ENCODE results near the gene HSP90AB1. TPM values are rescaled to one million over a fixed set of nuclear protein-coding genes. Genes with fewer than 3 reads are reported as not detected.

The HSP90AB1 gene
- total and polyA plus RNA-seq, 7 experiments from 2014 or later, result 345 to 750 (median 377) TPM

- Mint-ChIP-seq H3K36me3 (peaks cover 7 to 23% (median 10%) of the 10 kb centered on the region in 5 donors), H3K27ac (no peak overlapping the region)
These were observed 54.2 kb downstream of the HSP90AB1 start for GRCh38 chr6:44301106-44301505.

GRCh38 chr6:44301782-44302564 lies 55.1 kb downstream of the HSP90AB1 start:
- Mint-ChIP-seq H3K4me1 (peaks cover 0 to 8% (median 4%) of the 10 kb centered on the region in 7 donors), H3K9me3 (no peaks in the 10 kb centered on the region), H3K36me3 (peaks cover 7 to 26% (median 10%) of the 10 kb centered on the region in 5 donors), H3K27ac (no peak overlapping the region), H3K4me3 (no peak overlapping the region), H3K27me3 (peaks cover 0 to 17% (median 1%) of the 10 kb centered on the region in 5 donors)
- H3K27me3 ChIP-seq (ENCODE audit: control insufficient read depth in 2 of 2, insufficient read depth in 2 of 2, low read length in 2 of 2), result peaks cover 0 to 2% of the 10 kb centered on the region in 2 donors
- no peak for DNase-seq
- H3K27ac ChIP-seq (ENCODE audit: low read depth, low read length), result no peak overlapping the region
- no peaks in the 10 kb centered on the region for H3K9me3 ChIP-seq (ENCODE audit: control insufficient read depth in 2 of 3, low read length in 3 of 3)
- no peak for ATAC-seq
- ChIA-PET POLR2A (interaction anchor here (0.9 kb wide), 1 partner anchor 9 kb away, joined by 3 read pairs; no protein-coding TSS in a partner anchor), CTCF (interaction anchor here (1.7 kb wide), 1 partner anchor 35 kb away, joined by 3 read pairs; no protein-coding TSS in a partner anchor)
- H3K4me1 ChIP-seq (ENCODE audit: control insufficient read depth in 2 of 2, insufficient read depth in 2 of 2, low read length in 2 of 2), result peaks cover 0 to 6% of the 10 kb centered on the region in 2 donors
- H3K36me3 ChIP-seq (ENCODE audit: control insufficient read depth in 2 of 3, insufficient read depth in 3 of 3, low read length in 3 of 3), result peaks cover 0 to 69% (median 0%) of the 10 kb centered on the region in 3 experiments
- intact Hi-C loops (cut with micrococcal nuclease), result no loop called here
- no peak overlapping the region for H3K4me3 ChIP-seq (ENCODE audit: low read length)

More at GRCh38 chr6:44301106-44301505, 54.2 kb downstream of the HSP90AB1 start:
- H3K4me3 Mint-ChIP-seq, result no peak overlapping the region
- peaks cover 6 to 26% (median 10%) of the 10 kb centered on the region in 5 donors for H3K27me3 Mint-ChIP-seq
- peaks cover 0 to 11% of the 10 kb centered on the region in 2 donors for H3K4me1 ChIP-seq (ENCODE audit: control insufficient read depth in 2 of 2, insufficient read depth in 2 of 2, low read length in 2 of 2)
- H3K36me3 ChIP-seq (ENCODE audit: control insufficient read depth in 2 of 3, insufficient read depth in 3 of 3, low read length in 3 of 3), result peaks cover 0 to 60% (median 0%) of the 10 kb centered on the region in 3 experiments
- no peak for ATAC-seq
- H3K27me3 ChIP-seq (ENCODE audit: control insufficient read depth in 2 of 2, insufficient read depth in 2 of 2, low read length in 2 of 2), result peaks cover 0 to 11% of the 10 kb centered on the region in 2 donors
- H3K4me1 Mint-ChIP-seq, result peaks cover 4 to 16% (median 7%) of the 10 kb centered on the region in 7 donors
- no peaks in the 10 kb centered on the region for H3K9me3 ChIP-seq (ENCODE audit: control insufficient read depth in 2 of 3, low read length in 3 of 3)
- intact Hi-C loops (cut with micrococcal nuclease), result no loop called here
- DNase-seq, result no peak
- ChIA-PET POLR2A (interaction anchor here (0.9 kb wide), 1 partner anchor 8 kb away, joined by 3 read pairs; no protein-coding TSS in a partner anchor), CTCF (interaction anchor here (0.9 to 1.7 kb wide), 2 partner anchors 33 to 34 kb away, joined by 3 read pairs; no protein-coding TSS in a partner anchor)
- no peak overlapping the region for H3K27ac ChIP-seq (ENCODE audit: low read depth, low read length)
- H3K9me3 Mint-ChIP-seq, result no peaks in the 10 kb centered on the region
- H3K4me3 ChIP-seq (ENCODE audit: low read length), result no peak overlapping the region

GRCh38 chr6:44302856-44303255 lies 56.0 kb downstream of the HSP90AB1 start:
- Histone ChIP-seq H3K36me3 (ENCODE audit: control insufficient read depth in 2 of 3, insufficient read depth in 3 of 3, low read length in 3 of 3) (peaks cover 0 to 76% (median 0%) of the 10 kb centered on the region in 3 experiments), H3K4me3 (ENCODE audit: low read length) (no peak overlapping the region), H3K27ac (ENCODE audit: low read depth, low read length) (no peak overlapping the region), H3K27me3 (ENCODE audit: control insufficient read depth in 2 of 2, insufficient read depth in 2 of 2, low read length in 2 of 2) (no peaks in the 10 kb centered on the region), H3K9me3 (ENCODE audit: control insufficient read depth in 2 of 3, low read length in 3 of 3) (no peaks in the 10 kb centered on the region), H3K4me1 (ENCODE audit: control insufficient read depth in 2 of 2, insufficient read depth in 2 of 2, low read length in 2 of 2) (peaks cover 0 to 3% of the 10 kb centered on the region in 2 donors)
- Mint-ChIP-seq H3K36me3 (peaks cover 9 to 29% (median 11%) of the 10 kb centered on the region in 5 donors), H3K27me3 (peaks cover 0 to 12% (median 0%) of the 10 kb centered on the region in 5 donors), H3K4me1 (peaks cover 0 to 5% (median under 1%) of the 10 kb centered on the region in 7 donors), H3K9me3 (no peaks in the 10 kb centered on the region), H3K4me3 (no peak overlapping the region), H3K27ac (no peak overlapping the region)
- POLR2A ChIA-PET, result interaction anchor here (1.4 kb wide), 1 partner anchor 55 kb away, joined by 5 read pairs; the partner anchor contains the start of gene HSP90AB1
- intact Hi-C loops (cut with micrococcal nuclease), result no loop called here
- CTCF ChIA-PET, result interaction anchor here (0.6 to 4.8 kb wide), 3 partner anchors 10 to 200 kb away, joined by 3 to 50 read pairs (median 6); partner anchors contain the start of genes AARS2 and TMEM151B
- ATAC-seq (no peak), DNase-seq (no peak)

Other genes starting within 250 kb of the HSP90AB1 start
- gene MRPL14, start 119.6 kb upstream of the HSP90AB1 start, total RNA-seq, result 10 to 100 TPM; 12.6 to 58.3 (median 15.8) TPM
- gene MRPL14, start 119.6 kb upstream of the HSP90AB1 start, polyA plus RNA-seq, result 10 to 100 TPM; 71.4 to 77.9 TPM
- 10 to 100 TPM; 16.2 to 21.4 (median 18.1) TPM for gene TMEM63B, start 119.5 kb upstream of the HSP90AB1 start, total RNA-seq
- gene TMEM63B, start 119.5 kb upstream of the HSP90AB1 start, polyA plus RNA-seq, result 1 to 10 TPM in 1 of 2 donors, under 1 TPM in 1; 0.18 to 1.7 TPM
- under 1 TPM in 1 of 5 experiments, not detected in 4; 0.66 TPM for gene CAPN11, start 88.3 kb upstream of the HSP90AB1 start, total RNA-seq
- gene CAPN11, start 88.3 kb upstream of the HSP90AB1 start, polyA plus RNA-seq, result not detected
- not detected for gene MYMX, start 30.2 kb upstream of the HSP90AB1 start, total RNA-seq
- not detected for gene MYMX, start 30.2 kb upstream of the HSP90AB1 start, polyA plus RNA-seq
- 10 to 100 TPM in 1 of 5 experiments, 1 to 10 TPM in 2, under 1 TPM in 2; 0.84 to 41.1 (median 1.8) TPM for gene SLC29A1, start 23.5 kb upstream of the HSP90AB1 start, total RNA-seq
- gene SLC29A1, start 23.5 kb upstream of the HSP90AB1 start, polyA plus RNA-seq, result 1 to 10 TPM in 1 of 2 donors, under 1 TPM in 1; 0.95 to 2.0 TPM
- 10 to 100 TPM in 4 of 5 experiments, 1 to 10 TPM in 1; 10.0 to 32.1 (median 17.6) TPM for gene SLC35B2, start 10.4 kb downstream of the HSP90AB1 start, total RNA-seq
- 10 to 100 TPM; 24.5 to 41.7 TPM for gene SLC35B2, start 10.4 kb downstream of the HSP90AB1 start, polyA plus RNA-seq
- 10 to 100 TPM in 4 of 5 experiments, 1 to 10 TPM in 1; 8.3 to 53.4 (median 29.4) TPM for gene NFKBIE, start 18.4 kb downstream of the HSP90AB1 start, total RNA-seq
- 1 to 10 TPM; 2.3 to 4.9 TPM for gene NFKBIE, start 18.4 kb downstream of the HSP90AB1 start, polyA plus RNA-seq
- gene TMEM151B, start 23.3 kb downstream of the HSP90AB1 start, total RNA-seq, result not detected
- under 1 TPM in 1 of 2 donors, not detected in 1; 0.22 TPM for gene TMEM151B, start 23.3 kb downstream of the HSP90AB1 start, polyA plus RNA-seq
- gene AARS2, start 66.2 kb downstream of the HSP90AB1 start, total RNA-seq, result 10 to 100 TPM; 13.5 to 29.8 (median 20.9) TPM
- gene AARS2, start 66.2 kb downstream of the HSP90AB1 start, polyA plus RNA-seq, result 10 to 100 TPM in 1 of 2 donors, 1 to 10 TPM in 1; 8.9 to 13.1 TPM
- not detected for gene SPATS1, start 95.5 kb downstream of the HSP90AB1 start, total RNA-seq
- gene SPATS1, start 95.5 kb downstream of the HSP90AB1 start, polyA plus RNA-seq, result not detected
- gene CDC5L, start 140.6 kb downstream of the HSP90AB1 start, total RNA-seq, result 10 to 100 TPM; 17.4 to 25.4 (median 22.4) TPM
- gene CDC5L, start 140.6 kb downstream of the HSP90AB1 start, polyA plus RNA-seq, result 10 to 100 TPM; 14.5 to 20.8 TPM

Data from naive thymus-derived CD4-positive, alpha-beta T cell (primary cell).